Neural progenitor cell (in vitro differentiated cells): ENCODE data around the gene AHI1.

Experiments
- EZH2phosphoT487 ChIP-seq: fragments of 200-600 bp; sonication (generic); IDR thresholded peaks from 2 replicates; pipeline ENCODE4 v1.6.1; 2017; ENCODE audit warnings: antibody characterized with exemption
- TF ChIP-seq, protein P1 (sequence below): fragments of 200-600 bp; sonication (generic); IDR thresholded peaks from 2 replicates; pipeline ENCODE4 v1.5.1; 2017; ENCODE audit warnings: antibody characterized with exemption, mild to moderate bottlenecking

DNA sequence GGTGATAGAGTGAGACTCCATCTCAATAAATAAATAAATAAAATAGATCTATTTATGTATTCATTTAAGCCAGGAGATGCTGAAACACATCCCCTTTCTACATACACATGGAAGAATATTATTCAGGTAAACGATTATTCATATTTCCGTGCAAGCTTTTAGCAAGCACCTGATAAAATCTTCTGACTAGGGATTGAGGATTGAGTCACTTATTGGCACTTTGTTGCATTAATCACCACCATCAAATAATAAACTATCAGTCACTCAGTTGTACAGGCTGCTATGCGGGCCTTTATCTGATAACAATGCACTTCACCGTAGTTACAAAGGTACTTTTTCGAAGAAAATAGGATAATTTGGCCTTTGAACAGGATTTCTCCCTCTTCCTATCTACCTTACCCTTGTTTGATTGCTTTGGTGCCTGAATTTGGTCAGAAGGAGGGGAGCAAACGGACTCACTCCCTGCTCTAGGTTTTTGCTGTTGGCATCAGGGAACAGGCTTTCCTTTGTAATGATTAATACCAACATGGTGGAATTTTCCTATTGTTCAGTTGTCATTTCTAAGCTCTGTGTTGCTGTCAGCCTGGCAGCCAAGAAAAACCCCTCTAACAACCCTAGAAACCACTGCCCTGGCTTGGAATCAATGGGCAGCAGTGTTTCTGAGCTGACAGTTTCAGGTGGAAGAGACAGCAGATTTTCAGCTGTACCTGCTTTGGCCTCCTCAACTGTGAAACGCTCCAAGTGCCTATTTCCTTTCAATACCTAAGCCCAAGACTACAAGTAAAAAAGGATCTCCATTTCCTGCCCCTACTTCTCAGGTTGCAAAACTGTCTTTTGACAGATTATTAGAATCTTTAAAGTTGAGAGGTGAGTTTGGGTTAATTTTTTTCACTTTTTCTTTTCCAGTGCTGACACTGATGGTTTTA is 253.4 kb downstream of the AHI1 start:
- TF ChIP-seq, protein P1, sequence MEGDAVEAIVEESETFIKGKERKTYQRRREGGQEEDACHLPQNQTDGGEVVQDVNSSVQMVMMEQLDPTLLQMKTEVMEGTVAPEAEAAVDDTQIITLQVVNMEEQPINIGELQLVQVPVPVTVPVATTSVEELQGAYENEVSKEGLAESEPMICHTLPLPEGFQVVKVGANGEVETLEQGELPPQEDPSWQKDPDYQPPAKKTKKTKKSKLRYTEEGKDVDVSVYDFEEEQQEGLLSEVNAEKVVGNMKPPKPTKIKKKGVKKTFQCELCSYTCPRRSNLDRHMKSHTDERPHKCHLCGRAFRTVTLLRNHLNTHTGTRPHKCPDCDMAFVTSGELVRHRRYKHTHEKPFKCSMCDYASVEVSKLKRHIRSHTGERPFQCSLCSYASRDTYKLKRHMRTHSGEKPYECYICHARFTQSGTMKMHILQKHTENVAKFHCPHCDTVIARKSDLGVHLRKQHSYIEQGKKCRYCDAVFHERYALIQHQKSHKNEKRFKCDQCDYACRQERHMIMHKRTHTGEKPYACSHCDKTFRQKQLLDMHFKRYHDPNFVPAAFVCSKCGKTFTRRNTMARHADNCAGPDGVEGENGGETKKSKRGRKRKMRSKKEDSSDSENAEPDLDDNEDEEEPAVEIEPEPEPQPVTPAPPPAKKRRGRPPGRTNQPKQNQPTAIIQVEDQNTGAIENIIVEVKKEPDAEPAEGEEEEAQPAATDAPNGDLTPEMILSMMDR = no peak
- no peak for TF ChIP-seq EZH2phosphoT487
